Heart left ventricle (tissue), 13 donors: ENCODE measurements around the gene RND3.

Source experiments
- POLR2A ChIP-seq, 2 donors: fragments of 450-650 bp; IDR thresholded peaks; one replicate each; pipeline ENCODE4 v1.6.1; 2017; ENCODE audit warnings: antibody characterized with exemption in 2 of 2, mild to moderate bottlenecking in 2 of 2, moderate library complexity in 2 of 2
- TF ChIP-seq, protein P1 (sequence below), 12 donors: fragments of 200-600 bp; sonication (generic) in 4 of 12; IDR thresholded peaks; one replicate each; pipeline versions ENCODE4 v1.5.0 to v1.8.0; 2018 to 2022; ENCODE audit warnings: antibody characterized with exemption in 12 of 12, mild to moderate bottlenecking in 5 of 12
- donor health status: ischemic (EF 13 %, LVEDD 7.1; RV severe dilation, severe dysfunction).
- donor health status: DM: no; HTN: yes; CAD: no.
- donor health status: DM: no; HTN: no; CAD: no.
- donor health status: ischemic (EF 25% LVEDD 6.9; RV normal size, moderate dysfunction).
- donor health status: ischemic (EF 25% LVEDD 5.7; RV mildly dilated, moderate dysfunction).
- donor health status: ischemic (EF 35%, LVEDD 5.7; RV mildly dilated, moderate dysfunction).
- donor health status: nonischemic (EF 11% LVEDD 7.7; RV severe dilation, severe dysfunction).
- donor health status: DM: yes; HTN: yes; CAD: no.
- donor health status: PGD.
- donor health status: ischemic (EF 29% LVEDD 5.4; RV normal size, mild dysfunction).
- donor health status: nonischemic (EF 23%, LVEDD 6.1; RV moderate dilation, normal function).

DNA sequence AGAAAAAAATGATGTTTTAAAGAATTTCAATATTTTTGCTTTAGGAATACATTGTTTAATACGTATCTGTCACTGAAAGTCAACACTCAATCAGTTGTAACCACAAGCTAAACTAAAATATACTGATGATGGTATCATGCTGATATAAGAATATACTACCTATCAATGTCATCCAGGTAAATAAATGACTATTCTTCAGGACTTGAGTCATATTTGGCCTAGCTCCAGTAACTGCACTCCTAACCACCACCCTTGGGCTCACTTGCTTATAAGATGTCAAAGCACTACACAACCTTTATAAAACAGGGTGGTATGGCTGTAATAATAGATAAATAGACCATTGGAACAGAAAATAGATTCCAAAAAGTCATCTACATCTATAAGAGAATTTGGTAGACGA, 48.8 kb downstream of the RND3 start:
- TF ChIP-seq POLR2A (IDR thresholded peaks at IDR 0.05) = no peak
- TF ChIP-seq, protein P1, sequence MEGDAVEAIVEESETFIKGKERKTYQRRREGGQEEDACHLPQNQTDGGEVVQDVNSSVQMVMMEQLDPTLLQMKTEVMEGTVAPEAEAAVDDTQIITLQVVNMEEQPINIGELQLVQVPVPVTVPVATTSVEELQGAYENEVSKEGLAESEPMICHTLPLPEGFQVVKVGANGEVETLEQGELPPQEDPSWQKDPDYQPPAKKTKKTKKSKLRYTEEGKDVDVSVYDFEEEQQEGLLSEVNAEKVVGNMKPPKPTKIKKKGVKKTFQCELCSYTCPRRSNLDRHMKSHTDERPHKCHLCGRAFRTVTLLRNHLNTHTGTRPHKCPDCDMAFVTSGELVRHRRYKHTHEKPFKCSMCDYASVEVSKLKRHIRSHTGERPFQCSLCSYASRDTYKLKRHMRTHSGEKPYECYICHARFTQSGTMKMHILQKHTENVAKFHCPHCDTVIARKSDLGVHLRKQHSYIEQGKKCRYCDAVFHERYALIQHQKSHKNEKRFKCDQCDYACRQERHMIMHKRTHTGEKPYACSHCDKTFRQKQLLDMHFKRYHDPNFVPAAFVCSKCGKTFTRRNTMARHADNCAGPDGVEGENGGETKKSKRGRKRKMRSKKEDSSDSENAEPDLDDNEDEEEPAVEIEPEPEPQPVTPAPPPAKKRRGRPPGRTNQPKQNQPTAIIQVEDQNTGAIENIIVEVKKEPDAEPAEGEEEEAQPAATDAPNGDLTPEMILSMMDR (IDR thresholded peaks at IDR 0.05) = no peak
